AG08395 (cell line): ENCODE results near the gene FZD2.
"Not testable (repeated sequence)": the region's sequence is repeated elsewhere in the genome, so short reads cannot be mapped to it uniquely, and the experiment has no call there.

ENCODE experiments used
- DNase-seq: peaks from one replicate; pipeline ENCODE4 v3.0.0; 2012; ENCODE audit warnings: mixed read lengths, low spot score

The FZD2 gene

DNA sequence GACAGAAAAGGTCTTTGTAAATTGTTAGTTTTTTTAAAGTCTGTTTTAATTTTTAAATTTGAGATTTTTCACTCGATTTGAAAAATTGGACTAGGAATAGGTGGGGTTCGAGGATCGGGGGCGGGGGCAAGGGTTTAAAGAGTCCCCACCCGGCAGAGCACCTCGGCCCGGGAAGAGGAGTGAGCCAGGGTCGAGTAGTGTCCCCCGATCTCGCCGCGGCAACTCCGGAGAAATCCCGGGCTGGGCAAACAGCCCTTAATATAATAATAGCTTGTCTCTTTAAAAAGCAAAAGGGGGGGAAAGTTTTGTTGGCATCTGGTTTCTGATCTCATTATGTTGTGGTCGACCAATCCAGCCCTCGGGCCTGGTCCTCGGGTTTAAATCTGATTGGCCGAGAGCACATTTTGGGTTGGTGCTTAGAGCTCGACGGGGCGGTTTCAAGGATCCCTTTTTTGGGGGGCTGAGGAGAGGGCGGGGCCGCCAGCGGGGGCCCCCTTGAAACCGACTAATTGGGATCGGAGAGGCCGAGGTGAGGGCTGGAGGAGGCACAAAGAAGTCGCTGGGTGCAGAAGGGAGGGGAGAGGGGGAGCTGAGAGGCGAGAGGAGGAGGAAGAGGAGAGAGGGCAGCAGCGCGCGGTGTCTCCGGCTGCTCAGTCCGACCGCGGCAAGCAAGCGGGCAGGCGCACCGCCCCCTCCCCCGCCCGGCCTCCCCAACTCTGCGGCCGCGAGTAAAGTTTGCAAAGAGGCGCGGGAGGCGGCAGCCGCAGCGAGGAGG is at the start of gene FZD2:
FZD2 (plus strand) TSS at position 653 of the 775 bp plus-strand sequence. CDS start 205 bp downstream, outside the sequence.
- DNase-seq, result peak; percentile 98

DNA sequence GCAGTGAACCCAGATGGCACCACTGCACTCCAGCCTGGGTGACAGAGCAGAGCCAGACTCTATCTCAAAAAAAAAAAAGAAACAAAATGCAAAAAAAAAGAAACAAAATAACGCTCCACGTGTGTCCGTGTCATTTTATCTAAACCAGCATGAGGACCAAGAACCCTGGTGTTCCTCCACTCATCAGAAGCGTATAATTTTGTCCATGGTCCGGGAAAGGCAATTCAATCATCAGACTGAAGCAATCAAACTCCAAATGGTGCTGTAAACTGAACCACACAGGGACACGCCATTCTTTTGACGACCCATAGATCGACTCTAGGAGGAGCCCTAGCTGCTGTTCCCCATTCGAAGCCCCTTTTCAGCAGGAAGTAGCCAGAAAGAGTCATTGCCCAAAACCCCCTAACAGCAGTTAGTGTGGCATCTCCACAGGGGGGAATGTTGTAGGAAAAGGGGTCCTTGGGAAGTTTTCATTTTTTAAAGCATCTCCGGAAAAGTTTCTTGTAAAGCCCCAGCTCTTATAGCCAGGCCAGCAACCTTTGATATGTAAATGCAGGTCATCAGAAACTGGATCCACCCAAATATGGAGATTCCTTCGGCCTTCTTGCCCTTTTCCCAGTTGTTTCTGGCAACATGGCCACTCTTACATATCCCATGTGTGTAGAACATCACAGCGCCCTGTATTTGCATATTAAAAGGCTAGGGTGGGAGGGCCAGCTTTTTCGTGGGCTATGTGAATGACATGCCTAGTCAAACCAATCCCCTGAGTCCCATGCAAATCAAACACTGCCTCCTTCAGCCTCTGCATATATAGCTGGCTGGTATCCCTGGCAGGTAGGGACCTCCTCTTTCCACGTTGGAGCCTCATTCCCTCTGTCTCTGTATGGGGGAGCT is 45.8 kb upstream of the FZD2 start:
- DNase-seq, result not testable (repeated sequence)

DNA sequence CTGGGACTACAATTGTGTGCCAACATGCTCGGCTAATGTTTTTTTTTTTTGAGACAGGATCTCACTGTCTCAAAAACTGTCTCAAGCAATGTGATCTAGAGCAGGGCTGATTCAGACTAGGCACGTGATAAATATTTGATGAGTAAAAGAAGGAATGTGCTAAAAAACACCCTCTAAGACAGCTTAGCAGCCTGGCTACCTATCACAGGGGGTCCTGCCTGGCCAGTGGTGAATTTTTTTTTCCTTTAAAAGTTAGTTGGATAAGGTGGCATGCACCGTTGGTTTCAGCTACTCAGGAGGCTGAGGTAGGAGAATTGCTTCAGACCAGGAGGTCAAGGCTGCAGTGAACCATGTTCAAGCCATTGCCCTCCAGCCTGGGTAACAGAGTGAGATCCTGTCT is 39.3 kb upstream of the FZD2 start:
- peak; percentile 35 for DNase-seq

GRCh38 chr17:44522883-44523671 is 34.2 kb upstream of the FZD2 start:
- peak; percentile 72 for DNase-seq

- no peak for DNase-seq
Measured at GRCh38 chr17:44523672-44523972, 33.7 kb upstream of the FZD2 start.

- no peak for DNase-seq
Measured at GRCh38 chr17:44527102-44527501, 30.2 kb upstream of the FZD2 start.

DNA sequence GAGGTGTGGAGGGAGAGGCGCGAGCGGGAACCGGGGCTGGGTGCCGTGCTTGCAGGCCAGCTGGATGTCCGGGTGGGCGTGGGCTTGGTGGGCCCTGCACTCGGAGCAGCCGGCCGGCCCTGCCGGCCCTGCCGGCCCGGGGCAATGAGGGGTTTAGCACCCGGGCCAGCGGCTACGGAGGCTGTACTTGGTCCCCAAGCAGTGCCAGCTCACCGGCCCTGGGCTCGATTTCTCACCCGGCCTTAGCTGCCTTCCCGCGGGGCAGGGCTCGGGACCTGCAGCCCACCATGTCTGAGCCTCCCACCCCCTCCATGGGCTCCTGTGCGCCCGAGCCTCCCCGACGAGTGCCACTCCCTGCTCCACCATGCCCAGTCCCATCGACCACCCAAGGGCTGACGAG is 29.3 kb upstream of the FZD2 start:
- DNase-seq, result no peak

DNA sequence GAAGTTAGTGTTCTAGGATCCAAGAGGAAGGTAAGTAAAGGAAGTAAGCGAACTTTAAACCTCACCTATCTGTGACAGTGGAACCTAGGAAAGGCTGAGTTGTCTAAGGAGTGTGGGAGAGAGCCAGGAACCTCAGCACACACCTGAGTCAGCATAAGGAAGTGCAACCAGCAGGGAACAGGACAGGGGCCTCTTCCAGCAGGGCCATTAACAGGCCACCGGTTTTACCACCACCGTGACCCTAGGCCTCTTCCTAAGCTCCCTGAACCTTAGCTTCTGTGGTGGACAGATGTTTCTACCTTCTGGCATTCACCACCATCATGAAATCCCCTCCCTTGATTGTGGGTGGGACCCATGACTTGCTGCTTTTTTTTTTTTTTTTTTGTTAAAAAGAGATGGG is 27.4 kb upstream of the FZD2 start:
- no peak for DNase-seq

DNA sequence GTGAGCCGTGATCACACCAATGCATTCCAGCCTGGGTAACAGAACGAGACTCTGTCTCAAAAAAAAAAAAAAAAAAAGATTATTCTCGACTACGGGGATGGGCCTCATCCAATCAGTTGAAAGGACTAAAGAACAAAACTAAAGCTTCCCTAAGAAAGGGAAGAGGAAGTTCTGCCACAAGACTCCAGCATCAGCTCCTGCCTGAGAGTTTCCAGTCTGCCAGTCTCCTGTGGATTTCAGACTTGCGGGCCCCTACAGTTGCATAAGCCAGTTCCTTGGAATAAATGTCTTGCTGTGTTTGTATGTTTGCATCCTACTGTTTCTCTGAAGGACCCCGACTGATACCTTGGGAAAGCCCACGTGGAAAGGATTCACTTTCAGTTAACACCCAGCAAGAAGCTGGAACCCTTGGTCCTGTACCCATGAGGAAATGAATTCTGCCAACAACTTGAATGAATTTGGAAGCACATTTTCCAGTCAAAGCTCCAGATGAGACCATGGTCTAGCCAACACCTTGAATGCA is 26.3 kb upstream of the FZD2 start:
- no peak for DNase-seq

DNA sequence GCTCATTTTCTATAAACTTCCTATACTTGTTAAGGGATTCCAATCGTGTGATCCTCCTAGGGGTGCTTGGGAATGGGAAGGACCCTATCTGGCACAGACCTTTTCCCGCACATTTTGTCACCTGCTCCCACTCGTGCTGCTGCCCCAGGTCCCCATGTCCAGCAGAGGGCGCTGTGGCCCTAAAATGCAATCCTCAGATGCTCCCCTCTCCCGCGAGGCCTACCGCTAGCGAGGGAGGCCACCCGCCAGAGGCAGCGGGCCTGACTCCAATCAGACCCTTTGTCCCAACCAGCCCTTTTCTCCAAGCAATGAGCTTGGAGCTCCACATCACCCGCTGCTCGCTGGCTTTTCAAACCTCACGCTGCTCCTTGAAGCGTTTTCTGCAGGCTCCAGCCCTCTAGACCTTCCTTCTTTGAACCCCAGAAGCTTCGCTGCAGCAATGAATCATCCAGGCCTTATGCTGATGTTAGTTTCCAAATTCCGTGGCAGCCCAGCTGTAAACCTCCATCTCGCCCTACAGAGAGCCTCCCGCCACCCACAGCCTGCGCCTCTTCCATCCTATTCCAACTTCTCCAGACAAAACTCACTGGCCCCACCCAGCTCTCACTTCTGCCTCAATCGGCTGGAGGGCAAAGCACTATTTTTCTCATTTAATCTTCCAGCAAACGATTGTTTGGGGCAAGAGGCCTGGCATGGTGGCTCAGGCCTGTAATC is 23.6 kb upstream of the FZD2 start:
- DNase-seq, result peak; percentile 95

DNA sequence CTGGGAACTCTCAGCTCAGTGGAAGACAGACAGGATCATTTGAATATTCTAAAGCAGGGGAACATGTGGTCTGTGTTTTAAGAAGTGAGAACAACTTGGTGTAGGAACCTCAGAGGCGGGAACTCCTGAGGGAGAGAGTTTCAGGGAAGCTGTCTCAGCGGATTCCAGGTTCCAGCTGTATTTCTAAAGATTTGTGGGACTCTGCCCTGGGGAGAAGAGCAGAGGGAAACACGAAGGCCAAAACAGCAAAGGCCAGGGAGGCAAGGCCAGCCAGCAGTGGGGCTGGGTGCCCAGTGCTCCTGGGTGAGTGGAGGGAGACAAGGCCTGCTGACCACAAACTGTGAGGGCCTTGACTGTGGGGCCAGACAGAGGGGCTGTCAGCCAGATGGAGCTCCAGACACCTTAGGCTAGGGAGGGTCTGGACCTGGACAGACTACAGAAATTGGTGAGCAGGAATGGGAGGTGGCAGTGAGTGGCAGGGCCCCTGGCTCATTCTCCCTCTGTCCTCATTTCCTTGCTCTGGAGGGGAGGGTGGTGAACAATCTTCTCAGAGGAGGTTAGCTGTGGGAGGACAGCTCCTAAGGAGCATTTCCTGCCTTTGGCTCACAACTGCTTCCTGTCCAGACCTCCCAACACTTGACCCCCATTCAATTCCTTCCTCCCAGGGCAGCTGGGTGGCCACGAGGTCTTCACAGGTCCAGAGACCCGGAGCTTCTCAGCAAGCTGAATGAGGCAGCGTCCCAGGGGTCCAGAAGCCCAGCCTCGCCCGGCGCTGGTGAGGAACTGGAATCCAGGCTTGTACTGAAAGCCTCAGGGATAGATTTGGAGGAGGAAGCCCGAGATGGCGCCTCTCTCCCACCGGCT is 21.0 kb upstream of the FZD2 start:
- DNase-seq, result no peak

DNA sequence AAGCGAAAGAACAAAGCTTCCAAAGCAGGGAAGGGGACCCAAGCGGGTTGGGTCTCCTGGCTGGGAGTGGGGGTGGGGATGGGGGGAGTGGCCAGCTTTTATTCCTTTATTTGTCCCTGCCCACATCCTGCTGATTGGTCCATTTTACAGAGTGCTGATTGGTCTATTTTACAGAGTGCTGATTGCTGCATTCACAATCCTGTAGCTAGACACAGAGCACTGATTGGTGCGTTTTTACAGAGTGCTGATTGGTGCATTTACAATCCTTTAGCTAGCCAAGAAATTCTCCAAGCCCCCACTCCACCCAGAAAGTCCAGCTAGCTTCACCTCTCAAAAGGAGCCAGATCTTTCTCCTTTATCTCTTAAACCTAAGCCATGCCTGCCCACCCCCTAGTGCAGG is 19.4 kb upstream of the FZD2 start:
- DNase-seq, result not testable (repeated sequence)

DNA sequence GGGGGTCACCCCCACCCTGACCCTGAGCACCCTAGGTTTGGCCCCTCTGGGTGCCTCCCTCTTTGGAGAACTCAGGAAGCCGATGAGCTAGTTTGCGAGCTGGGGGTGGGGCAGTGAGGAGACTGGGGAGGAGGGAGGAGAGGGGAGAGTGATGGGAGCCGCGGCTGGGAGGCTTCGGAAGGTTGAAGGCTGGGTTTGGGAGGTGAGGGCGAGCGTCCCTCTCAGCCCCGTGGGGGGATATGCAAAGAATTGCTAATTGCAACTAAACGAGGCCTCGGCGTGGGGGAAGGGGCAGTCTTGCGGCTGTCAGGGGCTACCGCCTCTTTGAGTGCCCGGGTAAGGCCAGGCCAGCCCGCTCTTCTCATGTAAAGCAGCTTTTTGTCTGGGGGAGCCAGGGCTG is 17.6 kb upstream of the FZD2 start:
- no peak for DNase-seq

DNA sequence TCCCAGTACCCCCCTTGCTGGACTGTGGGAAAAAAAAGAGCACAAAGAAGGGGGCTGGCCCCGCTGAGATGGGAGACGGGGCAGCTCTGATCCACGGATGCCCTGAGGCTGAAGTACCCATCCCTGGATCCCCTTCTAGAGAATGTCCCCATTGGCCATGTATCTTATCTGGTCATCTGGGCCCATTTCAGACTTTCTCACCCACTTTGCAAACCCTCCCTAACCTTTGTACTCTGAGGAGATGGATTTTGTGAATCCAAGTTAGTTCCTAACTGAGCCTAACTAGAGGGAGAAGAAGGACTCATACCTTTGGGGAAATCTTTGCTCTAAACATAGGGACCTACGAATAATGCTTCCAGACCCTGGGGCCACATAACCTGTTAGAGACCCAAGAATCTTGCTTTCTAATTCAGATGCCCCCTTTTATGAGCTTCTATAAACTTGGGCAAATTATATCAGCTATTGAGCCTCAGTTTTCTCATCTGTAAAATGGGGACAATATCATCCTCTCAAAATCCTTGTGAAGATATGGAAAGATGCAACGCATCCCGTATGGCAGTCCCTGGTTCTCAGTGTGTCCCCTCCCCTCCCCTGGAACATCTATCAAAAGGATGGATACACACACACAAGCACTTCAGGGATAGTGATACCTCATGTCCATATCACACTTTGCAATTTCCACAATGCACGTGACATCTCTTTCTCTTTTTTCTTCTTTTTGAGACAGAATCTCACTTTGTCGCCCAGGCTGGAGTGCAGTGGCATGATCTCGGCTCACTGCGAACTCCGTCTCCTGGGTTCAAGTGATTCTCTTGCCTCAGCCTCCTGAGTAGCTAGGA is 16.8 kb upstream of the FZD2 start:
- no peak for DNase-seq

GRCh38 chr17:44541884-44542581 is 15.3 kb upstream of the FZD2 start:
- DNase-seq, result no peak

DNA sequence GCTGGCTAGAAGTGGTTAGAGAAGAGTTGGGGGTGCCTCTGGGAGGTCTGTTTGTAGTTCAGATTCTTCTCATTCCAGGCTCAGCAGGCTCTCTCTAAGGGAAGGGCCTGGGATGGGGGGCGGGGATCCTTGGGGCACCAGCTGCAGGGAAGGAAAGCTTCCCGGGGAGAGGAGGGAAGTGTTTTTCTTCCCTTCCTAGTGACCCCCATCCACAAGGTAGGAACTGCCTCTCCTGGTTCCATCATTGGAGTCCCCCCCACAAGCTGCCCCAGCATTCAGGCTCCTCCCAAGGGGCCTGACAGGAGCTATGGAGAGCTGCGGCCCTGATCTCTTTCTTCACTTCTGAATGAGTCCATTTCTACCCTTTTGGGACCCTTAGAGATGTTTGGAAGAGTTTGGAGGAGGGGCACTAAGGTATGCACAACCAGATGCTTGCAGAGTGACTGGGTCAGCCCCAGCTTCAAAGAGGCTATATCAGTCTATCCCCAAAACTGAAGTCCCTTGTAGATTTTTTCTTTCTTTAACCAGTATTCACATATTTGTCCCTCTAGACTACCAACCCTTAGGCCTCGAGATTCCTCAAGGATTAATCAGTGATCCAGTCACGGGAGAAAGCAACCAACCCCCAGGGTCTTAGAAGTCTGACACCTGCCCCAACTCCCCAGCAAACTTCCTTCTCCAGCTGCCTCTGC is 13.9 kb upstream of the FZD2 start:
- DNase-seq, result peak; percentile 89

GRCh38 chr17:44543905-44544523 is 13.3 kb upstream of the FZD2 start:
- DNase-seq, result no peak
